HG03571 (cell line): ENCODE data around the gene HDLBP.

Experiments used
- ATAC-seq: cut with Tn5 transposase; IDR thresholded peaks from one replicate; pipeline ENCODE4 v1.9.1; 2021; ENCODE audit not compliant: unreplicated experiment

The HDLBP gene

GRCh38 chr2:241182531-241183133 is 132.8 kb downstream of the HDLBP start:
- no peak for ATAC-seq

- no peak for ATAC-seq
Observed at GRCh38 chr2:241182126-241182525, 133.3 kb downstream of the HDLBP start.

GRCh38 chr2:241180495-241180894 is 135.0 kb downstream of the HDLBP start:
- ATAC-seq: no peak

- no peak for ATAC-seq
Observed at GRCh38 chr2:241179899-241180298, 135.6 kb downstream of the HDLBP start.

- no peak for ATAC-seq
Observed at GRCh38 chr2:241178961-241179360, 136.5 kb downstream of the HDLBP start.

GRCh38 chr2:241177526-241178334 is 137.7 kb downstream of the HDLBP start:
- ATAC-seq: no peak
